CD1c-positive myeloid dendritic cell (primary cell): ENCODE data around the gene EGLN1.

Experiments used
- DNase-seq: peaks from one replicate; pipeline ENCODE4 v3.0.0-alpha.2; 2016; ENCODE audit errors: extremely low spot score

The EGLN1 gene

DNA sequence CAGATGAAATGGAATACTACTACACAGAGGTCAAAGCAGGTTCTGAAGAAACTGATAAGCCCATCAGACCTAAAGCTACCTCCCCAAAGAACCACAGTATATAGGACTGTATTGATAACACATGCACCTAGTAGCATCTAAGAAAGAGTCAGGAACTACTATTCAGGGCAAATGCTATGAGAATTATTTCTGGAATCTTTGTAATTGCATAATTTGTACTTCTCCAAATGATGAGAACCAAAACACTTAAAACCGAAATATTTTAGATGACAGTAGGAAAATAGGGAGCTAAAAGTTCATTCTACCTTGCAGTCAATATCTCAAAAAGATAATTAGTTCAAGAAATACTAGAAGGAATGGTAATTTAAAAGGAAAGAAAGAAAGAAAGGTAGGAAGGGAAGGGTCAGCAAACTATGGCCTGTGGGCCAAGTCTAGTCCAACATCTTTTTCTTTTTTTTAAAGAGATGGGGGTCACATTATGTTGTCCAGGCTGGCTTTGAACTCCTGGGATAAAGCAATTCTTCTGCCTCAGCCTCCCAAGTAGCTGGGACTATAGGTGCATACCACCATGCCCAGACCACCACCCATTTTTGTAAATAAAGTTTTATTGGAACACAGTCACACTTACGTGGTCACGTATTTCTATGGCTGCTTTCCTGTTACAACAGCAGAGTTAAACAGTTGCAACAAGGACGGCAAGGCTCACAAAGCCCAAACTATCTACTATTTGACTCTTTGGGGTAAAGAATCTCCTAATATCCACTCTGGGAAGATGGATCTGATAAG is 24.0 kb downstream of the EGLN1 start:
- DNase-seq, result no peak

DNA sequence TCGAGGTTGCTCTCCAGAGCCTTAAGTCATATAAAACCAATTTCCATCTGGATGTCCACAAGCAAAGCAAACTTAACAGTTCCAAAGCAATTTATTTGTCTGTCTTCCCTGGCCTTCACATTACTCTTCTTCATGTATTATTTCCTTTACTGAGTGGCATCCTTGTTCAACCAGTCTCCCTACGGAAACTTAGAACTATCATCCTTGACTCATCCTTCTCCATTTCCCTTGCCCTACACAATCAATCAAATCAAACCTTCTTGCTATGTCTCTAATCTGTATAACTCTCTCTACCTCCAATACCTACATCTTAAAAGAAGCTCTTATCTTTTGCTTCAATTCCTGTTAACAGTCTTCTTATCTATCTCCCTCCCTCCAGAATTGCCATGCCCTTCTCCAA is 25.4 kb downstream of the EGLN1 start:
- no peak for DNase-seq

DNA sequence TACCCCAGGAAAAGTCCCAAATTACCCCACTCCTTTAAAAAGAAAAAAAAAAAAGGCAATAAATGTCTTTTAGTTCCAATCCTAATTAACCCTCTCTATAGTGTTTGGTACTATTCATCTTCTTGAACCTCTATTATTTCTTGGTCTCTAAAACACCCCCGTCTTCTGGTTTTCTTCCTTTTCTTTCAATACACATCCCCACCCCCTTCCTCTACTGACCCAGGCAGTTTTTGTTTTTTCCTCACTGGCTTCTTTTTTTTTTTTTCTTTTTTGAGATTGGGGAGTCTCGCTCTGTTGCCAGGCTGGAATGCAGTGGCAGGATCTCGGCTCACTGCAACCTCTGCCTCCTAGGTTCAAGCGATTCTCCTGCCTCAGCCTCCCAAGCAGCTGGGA is 26.1 kb downstream of the EGLN1 start:
- DNase-seq, result no peak

DNA sequence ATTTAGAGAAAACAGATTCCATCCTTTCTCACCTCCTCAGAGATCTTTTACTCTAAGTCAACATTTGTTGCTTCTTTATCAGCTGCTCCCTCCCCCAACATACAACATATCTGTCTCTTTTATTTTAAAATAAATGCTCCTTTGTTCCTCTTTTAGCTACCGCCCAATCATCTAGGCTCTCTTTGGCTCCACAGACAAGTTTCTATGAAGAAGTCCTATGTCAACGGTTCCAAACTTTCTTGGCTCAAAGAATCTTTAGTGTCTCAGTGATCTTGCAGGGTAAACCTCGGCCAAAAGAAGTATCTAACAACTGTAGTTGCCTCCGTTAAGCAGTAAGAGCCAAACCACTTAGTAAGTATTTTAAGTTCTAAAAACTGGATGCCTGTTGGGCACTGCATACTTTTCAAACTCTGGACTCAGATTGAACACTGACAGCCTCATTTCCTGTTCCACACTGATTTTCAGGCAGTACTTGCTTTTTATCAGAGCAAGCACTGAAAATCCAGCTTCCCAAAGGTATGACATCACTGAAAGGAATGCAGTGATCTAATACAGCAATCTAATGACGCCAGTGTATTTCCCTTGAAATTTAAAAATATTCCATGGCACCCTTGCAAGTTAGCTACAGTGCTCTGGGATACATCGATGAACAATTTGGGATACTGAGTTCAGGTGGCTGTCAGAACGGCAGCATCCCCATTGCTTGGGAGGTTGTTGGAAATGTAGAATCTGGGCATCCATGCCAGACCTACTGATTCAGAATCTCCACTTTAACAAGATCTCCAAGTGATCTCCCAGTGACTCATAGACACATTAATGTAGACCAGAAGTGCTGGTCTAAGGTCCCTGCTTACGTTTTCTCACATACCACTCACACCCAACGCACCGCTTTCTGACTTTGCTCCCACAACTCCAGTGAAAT is 26.8 kb downstream of the EGLN1 start:
- DNase-seq, result peak; percentile 13

DNA sequence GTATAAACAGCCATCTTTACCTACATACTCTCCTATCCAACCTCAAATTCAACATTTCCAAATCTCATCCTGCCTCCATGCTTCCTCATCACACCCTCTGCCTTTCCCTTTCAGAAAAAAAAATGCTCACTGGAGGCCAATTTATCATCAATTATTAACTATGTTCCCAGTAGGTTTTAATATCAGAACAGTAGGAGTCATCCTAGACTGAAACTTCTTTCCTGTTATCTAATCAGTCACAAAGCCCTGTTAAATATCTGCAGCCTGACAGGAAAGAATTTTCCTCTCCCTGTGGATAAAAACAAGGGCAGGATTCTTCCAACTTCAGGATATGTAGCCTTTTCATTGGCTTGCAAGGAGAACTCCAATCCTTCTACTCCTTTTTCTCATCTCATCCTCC is 28.4 kb downstream of the EGLN1 start:
- no peak for DNase-seq

DNA sequence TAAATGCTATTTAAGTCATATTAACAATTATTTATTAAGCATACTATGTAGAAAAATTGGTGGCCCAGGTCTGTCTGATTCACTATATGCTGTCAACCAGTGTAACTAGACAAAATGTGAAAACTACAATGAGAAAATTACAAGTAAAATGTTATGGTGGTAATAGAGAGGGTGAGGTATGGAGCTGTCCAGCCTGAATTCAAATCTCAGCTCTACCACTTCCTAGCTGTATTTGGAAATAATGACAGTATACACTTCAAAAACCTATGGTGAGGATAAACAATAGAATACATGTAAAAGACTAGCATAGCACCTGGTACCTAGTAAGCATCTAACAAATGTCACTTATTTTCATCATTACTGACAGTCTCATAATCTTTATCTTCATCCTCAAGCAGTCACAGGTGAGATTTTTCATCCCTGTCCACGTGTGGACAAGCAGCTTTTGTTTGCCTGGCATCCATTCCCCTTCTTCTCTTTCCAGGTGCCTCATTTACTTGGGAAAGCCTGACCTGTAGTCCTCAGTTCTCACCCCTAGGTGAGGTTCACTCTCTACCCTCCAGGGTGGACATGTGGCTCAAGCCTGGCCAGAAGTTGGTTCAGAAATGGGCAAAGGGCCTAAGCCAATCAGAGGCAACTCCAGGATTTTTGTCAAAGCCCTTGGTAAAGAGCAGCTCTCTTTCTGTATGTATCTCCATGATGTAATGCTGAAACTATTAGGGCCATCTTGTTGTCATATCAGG is 29.5 kb downstream of the EGLN1 start:
- no peak for DNase-seq

DNA sequence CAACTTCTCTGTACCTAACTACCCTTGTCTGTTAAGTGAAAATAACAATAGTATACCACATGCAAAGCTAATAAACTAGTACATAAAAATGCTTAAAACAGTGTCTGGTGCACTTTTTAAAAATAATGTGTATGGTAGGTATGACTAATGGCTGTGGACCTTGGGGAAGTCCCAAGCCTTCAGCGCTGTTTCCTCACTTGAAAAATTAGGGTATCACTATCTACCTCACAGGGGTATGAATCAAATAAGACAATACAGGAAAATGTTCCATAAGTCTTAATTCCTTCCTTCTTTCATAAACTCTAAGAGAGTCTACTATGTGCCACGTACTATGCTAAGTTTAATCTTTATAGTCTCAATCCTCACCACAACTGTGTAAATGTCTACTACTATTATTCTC is 32.0 kb downstream of the EGLN1 start:
- DNase-seq, result no peak

DNA sequence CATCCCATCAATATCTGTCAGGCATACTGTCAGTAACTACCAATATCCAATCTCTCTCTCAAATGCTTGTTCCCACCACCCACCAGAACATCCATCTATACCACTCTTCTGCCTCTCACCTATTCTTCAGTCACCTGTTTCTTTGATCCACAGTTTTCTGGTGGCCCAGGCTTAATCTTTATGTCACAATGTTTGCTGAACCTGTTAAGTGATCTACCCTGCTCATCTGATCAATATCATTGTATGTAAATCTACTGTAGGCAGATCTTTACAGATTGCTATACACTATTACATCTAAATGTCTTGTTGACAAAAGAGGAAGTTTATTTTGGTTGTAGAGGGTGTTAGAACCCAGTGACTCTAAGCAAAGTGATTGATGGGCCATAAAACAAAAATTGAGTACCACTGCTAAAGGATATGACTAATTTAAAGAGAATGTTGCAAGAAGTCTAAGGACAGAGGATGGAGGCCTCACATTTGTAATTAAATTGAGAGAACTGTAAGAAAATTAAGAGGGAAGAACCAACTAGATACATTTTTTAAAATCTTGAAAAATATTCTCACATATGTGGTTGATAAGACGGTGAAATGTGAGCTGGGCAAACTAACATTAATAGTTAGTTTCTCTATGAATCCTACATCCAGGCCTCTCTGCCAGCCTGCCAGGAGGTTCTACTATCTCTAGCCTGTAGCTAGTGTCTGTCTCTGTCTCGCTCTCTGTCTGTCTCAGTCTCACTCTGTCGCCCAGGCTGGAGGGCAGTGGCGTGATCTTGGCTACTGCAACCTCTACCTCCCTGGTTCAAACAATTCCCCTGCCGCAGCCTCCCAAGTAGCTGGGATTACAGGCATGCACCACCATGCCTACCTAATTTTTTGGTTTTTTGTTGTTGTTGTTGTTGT is 34.1 kb downstream of the EGLN1 start:
- DNase-seq, result no peak

DNA sequence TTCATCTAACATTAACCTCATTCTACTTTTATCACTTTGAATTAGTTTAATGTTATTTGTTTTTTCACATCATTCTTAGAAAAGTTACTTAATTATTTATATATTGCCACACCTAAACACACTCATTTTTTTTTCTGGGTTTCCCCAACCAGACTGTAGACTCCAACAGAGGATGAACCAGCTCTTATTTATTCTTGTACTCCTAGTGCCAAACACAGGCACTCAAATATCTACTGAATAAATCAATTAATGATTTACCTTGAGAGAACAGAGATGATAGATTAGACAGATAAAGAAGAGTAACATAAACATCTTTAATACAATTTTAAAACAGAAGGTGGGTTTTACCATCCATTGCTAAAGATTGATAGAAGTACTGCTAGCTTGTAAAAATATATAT is 35.6 kb downstream of the EGLN1 start:
- no peak for DNase-seq

DNA sequence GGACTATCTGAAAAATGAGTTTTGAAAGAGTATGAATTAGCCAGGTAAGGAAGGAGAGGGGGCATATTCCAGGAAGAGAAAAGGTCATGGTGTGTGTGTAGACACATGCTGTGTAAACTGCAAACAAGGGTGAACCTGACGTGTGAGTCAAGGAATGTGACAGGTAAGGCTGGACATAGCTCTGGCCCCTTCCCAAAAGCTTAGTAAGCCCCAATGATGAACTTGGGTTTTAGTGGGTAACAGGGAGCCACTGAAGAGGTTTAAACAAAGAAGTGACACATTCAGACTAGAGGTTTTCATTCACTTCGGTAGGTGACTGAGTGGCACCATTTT is 36.7 kb downstream of the EGLN1 start:
- no peak for DNase-seq

DNA sequence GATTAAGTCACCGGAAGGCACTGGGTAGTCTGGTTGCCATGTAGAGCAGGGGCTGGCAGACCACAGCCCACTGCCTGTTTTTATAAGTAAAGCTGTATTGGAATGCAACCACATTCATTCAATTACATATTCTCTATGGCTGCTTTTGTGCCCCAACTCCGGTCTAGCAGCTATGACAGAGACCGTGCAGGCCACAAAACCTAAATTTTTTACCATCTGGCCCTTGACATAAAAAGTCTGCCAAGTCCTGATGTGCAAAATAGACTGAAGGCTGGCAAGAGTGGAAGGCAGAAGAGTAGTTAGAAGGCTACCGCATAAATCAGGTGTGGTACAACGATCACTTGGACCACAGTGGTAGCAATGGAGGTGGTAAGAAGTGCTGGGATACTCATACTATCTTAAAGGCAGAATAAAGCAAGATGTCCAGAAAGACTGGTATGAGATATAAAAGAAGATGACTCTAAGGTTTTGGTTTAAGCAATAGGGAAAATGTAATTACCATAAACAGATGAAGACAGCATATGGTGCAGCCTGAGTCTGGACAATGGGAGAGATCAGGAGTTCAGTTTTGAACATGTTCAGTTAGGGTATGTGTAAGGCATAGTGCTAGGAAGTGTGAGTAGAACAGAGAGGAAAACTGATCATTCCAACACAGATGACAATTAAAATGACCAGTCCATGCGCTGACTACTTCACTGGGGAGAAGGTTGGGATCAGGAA is 37.2 kb downstream of the EGLN1 start:
- DNase-seq, result no peak

DNA sequence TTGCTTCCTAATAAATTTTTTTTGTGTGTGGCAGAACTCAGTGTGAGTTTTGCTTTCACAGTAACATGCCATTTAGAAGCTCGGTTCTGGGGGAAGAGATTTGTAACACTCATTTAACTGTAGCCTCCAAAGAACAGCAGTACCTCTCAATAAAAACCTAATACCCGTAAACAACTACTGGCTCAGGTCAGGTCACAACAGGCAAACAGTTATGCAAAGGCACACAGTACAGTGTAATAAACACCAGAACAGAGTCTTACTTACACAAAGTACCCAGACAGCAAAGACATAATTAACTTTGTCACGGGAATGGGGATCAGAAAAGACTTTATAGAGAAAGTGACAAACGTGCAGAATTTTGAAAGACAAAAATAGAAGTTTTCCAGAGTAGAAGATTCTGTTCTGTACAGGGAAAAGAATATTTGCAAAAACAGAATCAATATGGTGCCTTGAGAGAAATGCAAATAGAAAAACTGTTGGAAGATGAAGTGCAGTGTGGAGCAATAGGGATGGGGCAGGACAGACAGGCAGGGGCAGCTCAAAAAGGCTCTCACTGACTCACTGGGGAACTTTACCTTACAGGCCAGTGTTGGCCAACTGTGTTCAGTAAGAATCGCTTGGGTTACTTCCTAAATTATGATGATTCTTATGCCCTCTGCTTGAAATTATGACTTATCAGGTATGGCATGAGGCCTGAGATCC is 38.8 kb downstream of the EGLN1 start:
- DNase-seq, result peak; percentile 28

DNA sequence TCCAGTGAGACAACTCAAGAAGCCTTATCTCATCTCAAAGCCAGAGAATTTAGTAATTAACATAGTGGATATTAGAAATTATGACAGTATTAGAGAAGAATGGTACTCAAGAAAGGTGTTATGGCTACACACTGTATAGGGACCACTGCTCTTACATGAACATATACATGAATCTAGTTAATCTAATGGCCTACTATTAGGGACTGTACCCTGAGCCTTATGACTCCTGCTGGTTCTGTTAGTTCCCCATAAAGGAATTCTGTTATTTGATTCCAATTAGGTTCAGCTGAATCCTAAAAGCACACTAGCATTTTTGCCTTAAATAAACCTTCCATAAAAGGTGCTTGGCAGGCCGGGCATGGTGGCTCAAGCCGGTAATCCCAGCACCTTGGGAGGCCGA is 39.7 kb downstream of the EGLN1 start:
- no peak for DNase-seq

DNA sequence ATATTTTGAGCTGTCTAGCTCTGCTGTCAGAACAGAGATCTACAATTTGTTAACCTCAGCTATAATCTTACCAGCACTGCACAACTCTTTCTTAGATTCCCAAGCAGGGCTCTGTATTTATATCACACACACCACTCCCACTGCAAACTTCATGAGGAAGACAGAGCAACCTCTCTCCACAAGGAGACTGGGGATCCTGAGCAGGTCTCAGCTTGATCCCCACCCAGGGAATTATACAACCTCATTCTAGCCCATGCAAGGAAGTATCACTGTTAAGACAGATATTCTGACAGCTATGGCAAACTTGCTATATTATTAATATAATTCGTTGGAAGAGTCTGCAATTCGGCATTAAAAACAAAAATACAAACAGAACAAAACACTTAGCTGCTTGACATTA is 40.4 kb downstream of the EGLN1 start:
- no peak for DNase-seq

DNA sequence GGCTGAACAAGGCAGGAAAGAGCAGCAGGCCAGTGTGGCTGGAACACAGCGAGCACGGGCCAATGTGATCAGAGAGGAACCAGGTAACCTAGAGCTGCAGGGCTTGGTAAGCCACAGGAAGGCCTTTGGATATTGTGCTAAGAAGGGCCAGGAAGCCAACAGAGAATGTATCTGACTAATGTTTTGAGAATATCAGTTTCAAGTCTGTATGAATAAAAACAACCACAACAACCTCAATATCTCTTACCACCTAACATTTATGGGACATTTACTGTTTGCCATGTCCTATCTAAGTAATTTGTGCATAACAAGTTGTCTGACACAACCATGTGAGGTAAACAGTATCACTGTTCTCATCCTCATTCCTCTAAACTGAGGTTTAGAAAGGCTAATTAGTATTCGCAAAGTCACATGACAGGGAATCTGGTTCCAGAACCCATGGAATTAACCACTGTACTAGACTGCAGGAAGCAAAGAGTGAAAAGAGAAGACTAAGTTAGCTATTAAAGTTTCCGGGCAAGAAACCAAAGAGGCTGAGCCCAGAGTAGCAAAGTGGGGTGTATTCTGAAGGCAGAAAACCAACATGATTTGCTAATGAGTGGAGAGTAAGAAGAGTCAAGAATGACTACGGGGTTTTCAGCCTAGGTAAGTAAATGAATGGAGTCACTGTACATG is 45.1 kb downstream of the EGLN1 start:
- DNase-seq, result no peak

DNA sequence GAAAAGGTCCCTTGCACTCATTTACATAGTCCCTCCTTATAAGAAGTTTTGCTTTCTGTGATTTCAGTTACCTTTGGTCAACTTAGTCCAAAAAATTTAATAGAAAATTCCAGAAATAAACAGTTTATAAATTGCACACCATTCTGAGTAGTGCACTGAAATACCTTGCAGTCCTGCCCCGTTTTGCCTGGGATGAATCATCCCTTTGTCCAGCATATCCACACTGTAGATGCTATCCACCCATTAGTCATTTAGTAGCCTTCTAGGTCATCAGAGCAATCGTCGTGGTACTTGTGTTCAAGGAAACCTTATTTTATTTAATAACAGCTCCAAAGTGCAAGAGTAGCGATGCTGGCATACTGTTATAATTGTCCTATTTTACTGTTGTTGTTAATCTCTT is 46.0 kb downstream of the EGLN1 start:
- DNase-seq, result no peak

DNA sequence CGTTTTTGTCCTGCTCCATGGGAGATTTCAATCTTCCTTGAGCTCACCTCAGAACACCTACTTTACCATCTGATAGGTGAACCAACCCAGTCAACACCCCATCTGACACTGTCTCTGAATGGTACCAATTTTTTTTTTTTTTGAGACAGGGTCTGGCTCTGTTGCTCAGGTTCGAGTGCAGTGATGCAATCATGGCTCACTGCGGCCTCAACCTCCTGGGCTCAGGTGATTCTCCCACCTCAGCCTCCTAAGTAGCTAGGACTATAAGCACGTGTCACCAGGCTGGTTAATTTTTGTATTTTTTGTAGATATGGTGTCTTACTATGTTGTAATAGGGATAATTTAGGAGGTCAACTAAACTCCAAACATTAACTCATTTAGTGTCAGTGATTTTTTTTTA is 47.7 kb downstream of the EGLN1 start:
- DNase-seq, result no peak

DNA sequence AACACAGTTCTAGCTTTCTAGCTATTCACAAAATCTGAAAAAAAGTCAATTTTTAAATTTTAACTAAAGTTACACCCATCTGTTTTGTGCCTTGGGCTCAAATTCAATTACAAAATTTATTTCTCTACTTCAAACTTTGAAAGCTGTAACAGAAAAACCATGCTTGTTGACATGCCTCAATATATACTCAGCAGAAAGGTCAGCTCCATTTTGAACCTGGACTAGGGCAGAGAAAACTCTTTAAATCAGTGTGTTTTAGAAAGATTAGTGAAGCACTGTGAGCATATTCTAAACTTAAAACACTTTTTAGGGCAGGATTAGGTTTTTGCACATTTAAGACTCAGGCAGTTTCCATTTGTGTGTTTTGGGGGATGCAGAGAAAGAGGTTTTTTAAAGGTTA is 49.6 kb downstream of the EGLN1 start:
- no peak for DNase-seq

DNA sequence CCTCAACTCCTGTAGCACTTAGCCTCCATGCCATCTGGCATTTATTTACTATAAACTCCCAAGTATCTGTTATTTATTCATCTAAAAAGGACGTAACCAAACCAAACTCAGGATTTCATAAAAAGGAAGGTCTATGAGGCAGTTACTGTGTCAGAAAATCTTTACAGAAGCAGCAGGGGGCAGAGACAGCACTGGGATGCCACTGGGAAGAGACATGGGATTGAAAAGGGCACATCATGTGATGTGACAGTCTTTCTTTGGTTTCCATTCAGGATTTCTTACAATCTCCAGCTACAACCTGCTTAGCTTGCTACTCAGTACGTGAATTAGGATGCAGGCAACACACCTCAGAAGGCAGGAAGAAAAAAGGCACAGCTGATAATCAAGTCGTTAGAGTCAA is 52.8 kb downstream of the EGLN1 start:
- DNase-seq, result no peak

DNA sequence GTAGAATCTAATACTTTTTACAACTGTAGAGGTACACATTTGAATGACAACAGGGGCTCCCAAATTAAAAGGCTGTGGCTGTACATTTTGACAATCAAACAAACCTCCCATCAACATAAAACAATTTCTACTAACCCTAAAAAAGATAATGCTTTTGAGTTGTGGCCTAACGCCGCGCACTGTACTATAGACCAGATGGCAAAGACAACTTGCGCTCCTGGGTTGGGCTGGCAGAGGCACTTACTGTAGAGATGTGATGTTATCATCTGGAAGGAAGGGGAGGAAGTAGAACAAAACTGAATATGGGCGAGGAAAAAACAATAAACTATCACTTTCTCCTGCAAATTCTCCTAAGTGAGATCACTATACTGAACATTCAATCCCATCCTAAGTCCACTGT is 57.9 kb downstream of the EGLN1 start:
- DNase-seq, result no peak
